ES-I3 (cell line): Measurements from ENCODE around the gene ZNF862.

Experiments
- H3K36me3 ChIP-seq: 2 replicates; pipeline ENCODE4 v1.6.1; 2013; ENCODE audit warnings: mild to moderate bottlenecking, low read length, control low read depth, moderate library complexity; ENCODE audit not compliant: insufficient read depth
- H3K4me1 ChIP-seq: 2 replicates; pipeline ENCODE4 v1.6.1; 2013; ENCODE audit warnings: mild to moderate bottlenecking, control low read depth, low read length; ENCODE audit not compliant: insufficient read depth
- H3K9ac ChIP-seq: 2 replicates; pipeline ENCODE4 v1.6.1; 2013; ENCODE audit warnings: low read depth, mild to moderate bottlenecking, low read length, moderate library complexity
- H3K9me3 ChIP-seq: 2 replicates; pipeline ENCODE4 v1.6.1; 2013; ENCODE audit warnings: mild to moderate bottlenecking, low read length, moderate library complexity; ENCODE audit not compliant: control insufficient read depth, insufficient read depth

The ZNF862 gene

GRCh38 chr7:149836434-149836833, 1.7 kb upstream of the ZNF862 start:
- no peak overlapping the region for H3K9ac ChIP-seq
- peaks cover 2% of the 10 kb centered on the region; the same call in 1 of the 2 replicates for H3K9me3 ChIP-seq

GRCh38 chr7:149837564-149838223, 481 bp upstream of the ZNF862 start:
- H3K9me3 ChIP-seq: peaks cover 2% of the 10 kb centered on the region; the same call in 1 of the 2 replicates
- no peaks in the 10 kb centered on the region for H3K36me3 ChIP-seq
- no peaks in the 10 kb centered on the region for H3K4me1 ChIP-seq
- H3K9ac ChIP-seq: no peak overlapping the region

More at GRCh38 chr7:149836434-149836833, 1.7 kb upstream of the ZNF862 start:
- Histone ChIP-seq H3K4me1 (peaks cover 3% of the 10 kb centered on the region; the same call in 1 of the 2 replicates), H3K36me3 (no peaks in the 10 kb centered on the region)

GRCh38 chr7:149838992-149839408, 825 bp downstream of the ZNF862 start:
- peak overlapping the region; percentile 63 for H3K9ac ChIP-seq
- H3K9me3 ChIP-seq: peaks cover 2% of the 10 kb centered on the region; the same call in 1 of the 2 replicates
- H3K36me3 ChIP-seq: no peaks in the 10 kb centered on the region
- H3K4me1 ChIP-seq: no peaks in the 10 kb centered on the region

- Histone ChIP-seq H3K4me1 (no peaks in the 10 kb centered on the region), H3K9me3 (peaks cover under 1% of the 10 kb centered on the region; the same call in 1 of the 2 replicates), H3K9ac (no peak overlapping the region), H3K36me3 (no peaks in the 10 kb centered on the region)
These were observed 1.8 kb downstream of the ZNF862 start for GRCh38 chr7:149839933-149840332.

GRCh38 chr7:149843566-149843965, 5.4 kb downstream of the ZNF862 start:
- Histone ChIP-seq H3K4me1 (no peaks in the 10 kb centered on the region), H3K36me3 (no peaks in the 10 kb centered on the region), H3K9ac (no peak overlapping the region), H3K9me3 (no peaks in the 10 kb centered on the region)

- no peak overlapping the region for H3K9ac ChIP-seq
- no peaks in the 10 kb centered on the region for H3K36me3 ChIP-seq
- no peaks in the 10 kb centered on the region for H3K4me1 ChIP-seq
- no peaks in the 10 kb centered on the region for H3K9me3 ChIP-seq
These were observed 6.3 kb downstream of the ZNF862 start for GRCh38 chr7:149844445-149844844.

- Histone ChIP-seq H3K9me3 (no peaks in the 10 kb centered on the region), H3K36me3 (no peaks in the 10 kb centered on the region), H3K4me1 (no peaks in the 10 kb centered on the region), H3K9ac (no peak overlapping the region)
These were observed 7.2 kb downstream of the ZNF862 start for GRCh38 chr7:149845257-149845980.

- no peaks in the 10 kb centered on the region for H3K36me3 ChIP-seq
- no peaks in the 10 kb centered on the region for H3K9me3 ChIP-seq
- H3K9ac ChIP-seq: no peak overlapping the region
- no peaks in the 10 kb centered on the region for H3K4me1 ChIP-seq
These were observed 7.8 kb downstream of the ZNF862 start for GRCh38 chr7:149846021-149846420.

- Histone ChIP-seq H3K9ac (no peak overlapping the region), H3K9me3 (no peaks in the 10 kb centered on the region), H3K4me1 (no peaks in the 10 kb centered on the region), H3K36me3 (no peaks in the 10 kb centered on the region)
These were observed 8.4 kb downstream of the ZNF862 start for GRCh38 chr7:149846436-149847046.

GRCh38 chr7:149849174-149849573, 11.0 kb downstream of the ZNF862 start:
- peaks cover 1% of the 10 kb centered on the region; the same call in 1 of the 2 replicates for H3K4me1 ChIP-seq
- no peak overlapping the region for H3K9ac ChIP-seq
- H3K9me3 ChIP-seq: no peaks in the 10 kb centered on the region
- H3K36me3 ChIP-seq: no peaks in the 10 kb centered on the region

GRCh38 chr7:149850007-149850594, 11.9 kb downstream of the ZNF862 start:
- Histone ChIP-seq H3K9ac (peak overlapping the region; percentile 3; the same call in 1 of the 2 replicates), H3K9me3 (no peaks in the 10 kb centered on the region), H3K36me3 (no peaks in the 10 kb centered on the region), H3K4me1 (peaks cover 8% of the 10 kb centered on the region; the same call in 1 of the 2 replicates)

GRCh38 chr7:149850716-149851115, 12.5 kb downstream of the ZNF862 start:
- no peaks in the 10 kb centered on the region for H3K9me3 ChIP-seq
- H3K9ac ChIP-seq: no peak overlapping the region
- peaks cover 14% of the 10 kb centered on the region for H3K4me1 ChIP-seq
- no peaks in the 10 kb centered on the region for H3K36me3 ChIP-seq

- H3K9me3 ChIP-seq: no peaks in the 10 kb centered on the region
- H3K4me1 ChIP-seq: peaks cover 21% of the 10 kb centered on the region
- no peak overlapping the region for H3K9ac ChIP-seq
- no peaks in the 10 kb centered on the region for H3K36me3 ChIP-seq
These were observed 13.3 kb downstream of the ZNF862 start for GRCh38 chr7:149851449-149851848.

GRCh38 chr7:149853157-149853556, 15.0 kb downstream of the ZNF862 start:
- Histone ChIP-seq H3K36me3 (no peaks in the 10 kb centered on the region), H3K4me1 (peaks cover 21% of the 10 kb centered on the region), H3K9ac (no peak overlapping the region), H3K9me3 (no peaks in the 10 kb centered on the region)
